ENCODE results near the gene MITF. TPM values are rescaled to one million over a fixed set of nuclear protein-coding genes. Genes with fewer than 3 reads are reported as not detected.

The MITF gene
- polyA plus RNA-seq, 1 donor: 9.0 TPM

GRCh38 chr3:69729147-69729919 is 9.9 kb upstream of the MITF start:
- no peak for DNase-seq

DNA sequence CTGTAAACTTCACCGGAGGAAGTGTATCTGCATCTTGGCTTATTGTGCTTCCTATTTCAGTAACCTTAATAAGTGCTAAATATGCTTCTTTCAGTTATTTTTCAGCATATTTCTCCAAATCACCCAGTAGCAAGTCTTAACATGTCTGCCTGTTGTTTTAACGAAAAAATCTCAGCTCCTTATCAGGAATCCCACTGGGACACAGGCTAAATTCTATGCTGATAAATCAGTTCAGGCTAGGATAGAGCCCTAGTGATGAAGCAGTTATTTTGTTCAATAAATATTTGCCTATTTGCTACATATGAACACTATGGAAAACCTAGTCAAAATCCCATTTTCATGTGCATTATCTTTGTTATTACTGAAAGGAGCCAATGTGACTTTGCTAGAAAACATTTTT is 8.2 kb upstream of the MITF start:
- DNase-seq: no peak

DNA sequence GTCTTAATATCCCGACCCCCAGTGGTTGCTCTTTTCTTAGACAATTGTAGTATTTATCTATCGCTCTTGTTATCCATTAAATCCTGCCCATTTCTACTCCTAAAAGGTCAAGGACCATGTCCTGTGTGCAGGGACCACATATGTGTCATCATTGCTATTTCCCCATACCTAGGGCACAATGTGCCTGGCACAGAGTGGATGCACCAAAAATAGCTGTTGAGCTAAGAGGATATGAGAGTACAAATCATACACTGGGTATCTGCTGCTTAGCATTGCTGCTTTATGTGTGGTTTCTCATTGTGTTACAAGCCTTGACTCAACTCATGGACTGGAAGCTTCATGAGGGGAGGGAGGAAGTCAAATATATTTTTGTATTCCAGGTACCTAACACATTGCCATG is 3.4 kb upstream of the MITF start:
- DNase-seq: no peak

GRCh38 chr3:69737392-69737791 is 1.9 kb upstream of the MITF start:
- no peak for DNase-seq

DNA sequence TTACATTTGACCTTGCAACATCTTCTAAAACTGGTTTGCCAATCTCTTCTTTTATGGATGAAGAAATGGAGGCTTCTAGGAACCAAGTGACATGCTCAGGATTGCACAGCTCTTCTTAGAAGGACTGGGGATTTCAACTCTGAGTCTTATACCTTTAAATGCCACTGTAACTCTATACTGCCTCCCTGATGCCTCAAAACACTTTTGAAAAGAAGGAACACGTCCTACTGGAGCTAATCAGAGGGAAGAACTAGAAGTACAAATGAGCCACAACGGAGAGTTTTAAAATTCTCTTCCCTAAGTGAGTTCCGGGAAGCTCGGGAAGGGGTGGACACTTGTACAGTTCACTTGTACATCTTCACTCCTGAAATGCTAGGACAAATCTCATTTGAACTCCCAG is 949 bp upstream of the MITF start:
- no peak for DNase-seq

DNA sequence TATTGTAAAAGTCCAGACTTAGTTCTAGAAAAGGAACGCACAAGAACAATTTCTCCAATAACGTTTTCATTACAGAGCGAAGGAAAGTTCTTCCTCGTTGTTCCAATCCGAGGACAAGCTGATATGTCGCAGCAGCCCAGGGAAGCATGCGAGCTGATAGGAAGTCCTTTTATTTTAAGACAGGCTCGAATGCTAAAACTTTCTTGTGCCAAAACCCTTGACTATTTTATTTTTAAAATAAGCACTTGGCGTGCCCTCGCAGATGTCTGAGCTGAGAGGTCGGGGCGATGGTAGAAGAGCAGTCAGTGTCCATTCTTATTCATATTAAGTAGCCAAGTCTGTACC is 433 bp upstream of the MITF start:
- DNase-seq: no peak

DNA sequence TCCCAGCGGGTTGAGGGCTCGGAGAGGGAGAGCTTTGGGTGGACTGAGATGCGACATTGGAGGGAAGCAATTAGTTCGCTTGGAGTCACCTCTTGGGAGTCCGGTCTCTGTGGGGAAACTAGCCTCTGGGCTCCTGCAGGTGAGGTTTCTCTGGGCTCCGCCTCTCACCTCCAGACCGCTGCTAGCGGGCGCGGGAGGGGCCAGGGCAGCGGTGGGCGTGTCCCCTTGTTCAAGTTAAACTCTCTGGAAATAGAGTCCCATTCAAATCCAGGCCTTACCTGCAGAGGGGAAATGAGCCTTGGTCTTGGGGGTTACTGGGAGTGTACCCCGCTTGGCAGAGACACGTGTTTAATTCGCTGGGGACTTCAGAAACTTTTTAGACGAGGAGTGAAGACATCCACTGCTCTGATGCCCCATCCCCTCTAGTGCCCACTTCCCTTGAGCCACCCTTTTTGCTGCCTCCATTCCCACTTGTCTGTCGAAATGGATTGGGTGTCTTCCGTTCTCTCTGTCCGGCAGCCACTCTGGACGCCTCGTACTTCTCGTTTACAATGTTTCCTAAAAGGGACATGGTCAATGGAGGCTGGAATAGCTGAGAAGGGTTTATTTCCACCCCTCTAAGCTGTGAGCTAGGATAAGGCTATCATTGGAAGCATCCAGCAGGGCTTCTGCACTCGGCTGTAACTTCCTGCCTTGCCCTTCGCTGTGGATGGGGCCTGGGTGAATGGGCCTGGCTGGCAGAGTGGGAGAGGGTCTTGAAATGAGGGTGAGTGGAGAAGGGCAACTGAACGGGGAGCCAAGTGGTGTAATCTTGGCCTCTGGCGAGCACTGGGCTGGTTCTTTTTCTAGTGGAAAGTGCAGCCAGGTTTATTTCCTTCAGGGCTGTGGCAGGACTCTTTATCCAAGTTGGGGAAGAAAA is 1.1 kb downstream of the MITF start:
- DNase-seq: no peak

DNA sequence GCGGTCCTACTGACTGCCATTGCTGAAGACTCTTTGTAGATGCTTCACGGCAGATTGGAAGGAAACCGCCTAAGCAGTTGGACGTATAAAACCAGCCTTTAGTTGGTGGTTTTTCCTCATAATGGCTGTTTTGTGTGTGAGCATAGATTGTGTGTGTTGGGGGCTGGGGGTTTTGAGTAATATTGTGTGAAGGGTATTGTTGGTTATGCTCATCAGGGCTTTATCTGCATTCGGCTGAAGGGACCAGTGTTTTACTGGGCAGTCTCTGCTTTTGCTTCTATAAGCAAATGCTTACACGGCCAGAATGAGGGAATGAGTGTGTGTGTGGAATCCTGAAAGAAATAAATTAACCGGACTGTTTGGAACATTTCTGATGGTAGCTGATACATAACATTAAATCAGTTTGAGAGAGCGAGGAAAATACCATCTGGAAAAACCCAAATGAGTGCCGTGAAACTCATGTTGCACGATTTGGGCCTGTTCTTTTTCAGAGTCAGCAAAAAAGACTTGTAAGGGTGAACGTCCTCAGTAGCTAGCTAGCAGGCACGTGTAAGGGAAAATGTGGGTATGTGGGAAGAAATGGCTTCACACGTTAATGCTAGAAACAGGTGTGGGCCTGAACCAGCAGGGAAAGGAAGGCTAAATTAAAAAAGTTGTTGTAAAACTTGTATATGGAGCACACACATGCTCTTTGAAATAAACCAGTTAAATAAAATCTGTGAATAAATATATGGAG is 1.9 kb downstream of the MITF start:
- no peak for DNase-seq

DNA sequence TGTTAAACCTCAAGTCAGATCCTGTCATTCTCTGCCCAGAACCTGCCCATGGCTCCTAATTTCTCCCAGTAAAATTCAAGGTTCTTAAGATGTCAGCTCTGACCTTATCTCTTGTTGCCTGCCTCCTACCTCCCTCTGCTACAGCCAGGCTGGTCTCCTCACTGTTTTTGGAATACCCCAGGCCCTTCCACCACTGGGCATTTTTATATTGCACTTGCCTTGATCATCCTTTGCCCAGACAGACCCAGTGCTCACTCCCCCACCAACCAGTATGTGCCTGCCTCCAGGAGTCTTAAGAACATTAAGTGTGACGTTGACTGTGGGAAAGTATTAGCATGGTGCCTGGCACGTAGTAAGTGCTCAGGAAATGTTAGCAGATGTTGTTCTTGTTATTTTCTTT is 3.1 kb downstream of the MITF start:
- DNase-seq: no peak

GRCh38 chr3:69743975-69744906 is 5.0 kb downstream of the MITF start:
- no peak for DNase-seq

DNA sequence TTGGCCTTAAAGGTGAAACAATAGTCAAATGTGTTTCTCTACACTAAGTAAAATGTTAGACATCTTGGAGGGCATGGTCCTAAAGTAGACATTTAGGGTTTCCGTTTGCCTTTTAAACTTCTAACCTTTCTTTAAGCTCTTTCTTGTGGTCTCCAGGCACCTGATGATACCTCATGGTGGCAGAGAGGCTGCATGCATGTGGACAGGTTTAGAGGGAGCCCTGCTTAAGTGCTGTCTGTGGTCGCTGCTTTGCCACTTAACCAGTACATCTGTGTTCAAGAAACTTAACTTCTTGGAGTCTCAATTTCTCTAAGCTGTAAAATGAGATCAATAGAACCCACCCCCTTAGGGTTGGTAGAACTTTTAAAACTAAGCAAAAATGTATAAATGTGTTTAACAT is 6.2 kb downstream of the MITF start:
- DNase-seq: no peak

- peak; percentile 73 for DNase-seq
Measured at GRCh38 chr3:69746119-69746518, 6.9 kb downstream of the MITF start.

- no peak for DNase-seq
Measured at GRCh38 chr3:69747511-69748258, 8.4 kb downstream of the MITF start.

GRCh38 chr3:69748503-69748902 is 9.2 kb downstream of the MITF start:
- no peak for DNase-seq

DNA sequence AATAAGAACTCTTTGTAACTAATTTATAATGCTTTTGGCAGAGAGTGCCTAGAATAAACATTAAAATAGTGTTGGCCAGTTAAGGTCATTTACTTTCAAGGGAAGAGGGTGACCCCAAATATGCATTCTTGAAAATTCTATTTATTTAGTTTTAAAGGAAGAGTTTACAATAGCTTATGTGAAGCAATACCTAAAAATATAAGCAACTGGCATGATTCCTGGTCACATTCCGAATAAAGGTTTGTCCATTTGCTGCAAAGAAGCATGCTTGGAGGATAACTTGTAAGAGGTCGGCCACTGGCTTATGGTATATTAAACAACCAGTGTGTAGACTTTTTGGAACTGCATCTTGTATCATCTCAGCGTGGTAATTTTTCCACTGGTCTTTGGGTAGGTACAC is 10.2 kb downstream of the MITF start:
- DNase-seq: no peak

GRCh38 chr3:69750549-69750948 is 11.3 kb downstream of the MITF start:
- DNase-seq: no peak

DNA sequence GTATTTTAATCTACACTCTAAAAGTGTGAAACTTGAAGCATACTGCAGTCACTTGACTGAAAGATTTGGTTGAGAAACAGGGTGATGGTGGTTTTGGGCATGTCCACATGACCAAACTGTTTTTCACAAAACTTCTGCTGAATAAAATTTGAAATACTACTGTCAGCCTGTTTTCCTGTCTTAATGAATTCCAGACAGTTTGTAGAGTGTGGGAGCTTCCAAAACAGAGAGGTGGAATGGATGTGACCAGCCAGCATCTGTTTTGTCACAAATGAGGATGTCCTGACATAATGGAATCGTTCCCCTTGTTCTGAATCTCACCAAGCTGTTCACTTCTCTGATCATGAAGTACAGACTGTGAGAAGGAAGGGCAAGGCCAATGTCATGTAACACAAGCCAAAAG is 11.8 kb downstream of the MITF start:
- no peak for DNase-seq

DNA sequence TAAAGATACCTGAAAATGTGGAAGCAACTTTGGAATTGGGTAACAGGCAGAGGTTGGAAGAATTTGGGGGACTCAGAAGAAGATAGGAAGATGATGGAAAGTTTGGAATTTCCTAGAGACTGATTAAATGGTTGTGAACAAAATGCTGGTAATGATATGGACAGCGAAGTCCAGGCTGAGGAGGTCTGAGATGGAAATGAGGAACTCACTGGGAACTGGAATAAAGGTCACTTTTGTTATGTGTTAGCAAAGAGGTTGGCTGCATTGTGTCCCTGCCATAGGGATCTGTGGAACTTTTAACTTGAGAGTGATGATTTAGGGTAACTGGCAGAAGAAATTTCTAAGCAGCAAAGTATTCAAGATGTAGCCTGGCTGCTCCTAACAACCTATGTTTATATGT is 13.0 kb downstream of the MITF start:
- DNase-seq: no peak

DNA sequence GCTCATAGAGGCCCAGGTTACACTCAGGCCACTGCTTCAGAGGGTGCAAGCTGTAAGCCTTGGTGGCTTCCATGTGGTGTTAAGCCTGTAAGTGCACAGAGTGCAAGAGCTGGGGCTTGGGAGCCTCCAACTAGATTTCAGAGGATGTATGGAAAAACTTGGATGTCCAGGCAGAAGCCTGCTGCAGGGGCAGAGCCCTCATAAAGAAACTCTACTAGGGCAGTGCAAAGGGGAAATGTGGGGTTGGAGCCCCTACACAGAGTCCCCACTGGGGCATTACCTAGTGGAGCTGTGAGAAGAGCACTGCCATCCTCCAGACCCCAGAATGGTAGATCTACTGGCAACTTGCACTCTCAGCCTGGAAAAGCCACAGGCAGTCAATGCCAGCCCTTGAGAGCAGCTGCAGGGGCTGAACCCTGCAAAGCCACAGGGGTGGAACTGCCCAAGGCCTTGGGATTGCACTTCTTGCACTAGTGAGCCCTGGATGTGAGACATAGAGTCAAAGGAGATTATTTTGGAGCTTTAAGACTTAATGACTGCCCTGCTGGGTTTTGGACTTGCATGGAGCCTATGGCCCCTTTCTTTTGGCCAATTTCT is 14.0 kb downstream of the MITF start:
- DNase-seq: no peak

GRCh38 chr3:69755795-69756194 is 16.5 kb downstream of the MITF start:
- no peak for DNase-seq

All from hindlimb muscle (tissue), 1 donor.